NCI-H1694 treated with DMSO at 0.1 percent for 48 hours (cell line): Measurements from ENCODE around the gene TK2.
A peak's percentile ranks its signal among the peaks of the same experiment; 100 is the strongest.
"Not testable (repeated sequence)": the region's sequence is repeated elsewhere in the genome, so short reads cannot be mapped to it uniquely, and the experiment has no call there.

ENCODE experiments used
- DNase-seq: peaks from one replicate; lab custom pipeline; 2025; lab: John Stamatoyannopoulos, UW

The TK2 gene

DNA sequence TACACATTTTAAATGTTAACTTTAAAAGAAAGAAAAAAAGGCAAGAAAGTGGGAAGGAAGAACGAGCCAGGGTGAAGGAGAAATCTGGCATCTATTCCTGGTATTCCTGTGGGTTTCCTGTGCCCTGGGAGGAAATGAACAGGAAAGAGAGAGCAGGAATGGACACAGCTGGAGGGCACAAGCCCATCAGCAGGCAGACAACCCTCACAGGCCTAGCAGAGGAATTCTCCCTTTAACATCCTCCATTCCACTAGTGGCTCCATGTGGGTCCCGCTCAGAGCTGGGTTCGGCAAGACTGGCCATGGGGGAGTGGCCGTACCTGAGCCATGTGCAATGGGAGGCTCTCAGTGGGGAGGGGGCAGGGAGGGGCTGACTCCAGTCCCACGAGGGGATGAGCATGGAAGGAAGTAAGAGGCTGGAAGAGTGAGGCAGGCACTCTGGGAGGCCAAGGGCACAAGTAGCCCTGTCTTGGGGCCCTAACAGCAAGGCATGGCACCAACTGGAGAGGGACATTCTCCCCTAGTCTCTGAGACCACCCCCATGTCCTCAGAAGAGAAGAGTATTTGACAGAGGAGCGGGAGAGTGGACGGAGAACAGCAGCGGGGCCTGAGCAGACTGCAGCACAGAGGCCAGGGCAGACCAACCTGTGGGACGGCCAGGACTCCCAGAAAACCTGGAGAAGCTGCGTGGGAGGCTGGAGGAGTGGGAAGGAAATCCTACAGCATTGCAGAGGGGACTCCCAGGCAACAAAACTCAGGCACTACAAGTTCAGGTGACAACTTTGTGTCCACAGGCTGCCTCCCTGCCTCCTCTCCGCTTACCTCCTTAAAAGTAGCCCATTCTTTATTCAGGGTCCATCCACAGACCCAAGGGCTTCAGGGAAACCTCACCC lies 30.2 kb downstream of the TK2 start:
- DNase-seq = no peak

DNA sequence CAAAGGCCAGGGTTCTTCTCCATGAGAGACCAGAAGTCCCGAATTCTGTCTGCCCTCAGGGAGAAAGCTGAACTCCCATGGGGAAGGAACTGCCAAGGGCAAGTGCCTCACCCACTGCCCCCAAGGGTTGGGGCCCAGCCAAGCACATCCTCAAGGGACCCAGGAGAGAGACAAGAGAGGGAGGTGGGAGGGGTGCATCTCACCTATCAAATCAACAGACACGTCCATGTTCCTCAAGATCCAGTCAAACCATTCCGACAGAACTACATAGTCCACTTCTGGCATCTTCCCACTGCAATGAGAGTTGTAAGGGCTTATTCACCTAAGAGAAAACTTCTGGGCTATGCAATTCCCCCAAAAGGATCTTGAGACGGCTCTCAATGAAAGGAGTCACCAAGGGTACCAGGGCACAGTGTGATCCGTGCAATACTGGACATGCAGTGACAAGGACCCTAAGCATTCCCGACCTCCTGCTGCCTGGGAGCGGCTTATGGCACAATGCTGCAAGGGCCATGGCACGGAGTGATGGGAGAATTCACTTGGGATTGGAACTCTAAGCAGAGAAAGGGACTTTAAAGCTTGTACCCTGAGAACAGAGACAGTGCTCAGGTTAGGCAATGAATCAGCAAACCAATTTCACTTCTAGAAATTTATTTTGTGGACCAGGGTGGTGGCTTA lies 32.2 kb downstream of the TK2 start:
- DNase-seq = no peak

- peak; percentile 2 for DNase-seq
Measured at GRCh38 chr16:66516808-66517585, 32.9 kb downstream of the TK2 start.

GRCh38 chr16:66516509-66516807 lies 33.5 kb downstream of the TK2 start:
- no peak for DNase-seq

DNA sequence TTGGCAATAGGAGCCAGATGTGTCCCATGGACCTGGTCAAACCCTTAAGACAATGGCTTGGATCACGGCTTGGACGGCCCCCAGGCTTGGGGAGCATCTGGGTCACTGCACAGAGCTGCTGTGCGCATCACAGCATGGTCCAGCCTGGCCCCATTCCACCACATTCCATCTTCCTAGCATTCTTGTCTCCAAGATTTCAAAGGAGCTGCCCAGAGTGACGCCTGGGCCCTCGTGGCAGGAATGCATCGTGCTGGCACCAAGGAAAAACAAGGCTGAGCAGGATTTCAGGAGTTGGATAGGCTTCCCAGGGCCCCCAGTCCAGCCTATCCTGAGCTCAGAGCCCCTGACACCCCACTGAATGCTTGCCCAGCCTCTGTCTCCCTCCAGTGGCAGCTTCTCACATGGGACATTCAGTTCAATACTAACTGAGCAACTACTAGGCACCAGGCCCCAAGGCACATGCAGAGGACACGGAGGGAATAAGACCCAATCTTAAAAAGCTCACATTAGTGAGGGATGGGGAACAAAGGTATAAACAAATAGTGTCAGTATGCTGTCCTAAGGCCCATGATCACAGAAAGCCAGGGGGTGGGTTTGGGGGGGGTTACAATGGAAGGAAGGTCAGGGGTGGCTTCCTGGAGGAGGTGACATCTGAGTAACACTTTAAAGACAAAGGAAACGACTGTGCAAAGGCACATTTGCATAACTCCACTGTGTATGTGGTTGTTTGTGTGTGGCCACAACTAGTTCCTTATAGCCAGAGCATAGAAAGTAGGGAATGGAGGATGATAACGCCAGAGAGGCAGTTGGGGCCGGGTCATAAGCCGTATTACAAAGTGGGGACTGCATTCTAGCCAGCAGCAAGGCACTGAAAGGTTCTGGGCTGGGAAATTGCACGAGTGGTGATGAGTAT lies 34.1 kb downstream of the TK2 start:
- DNase-seq = no peak

- DNase-seq = not testable (repeated sequence)
Measured at GRCh38 chr16:66514980-66515595, 34.8 kb downstream of the TK2 start.

DNA sequence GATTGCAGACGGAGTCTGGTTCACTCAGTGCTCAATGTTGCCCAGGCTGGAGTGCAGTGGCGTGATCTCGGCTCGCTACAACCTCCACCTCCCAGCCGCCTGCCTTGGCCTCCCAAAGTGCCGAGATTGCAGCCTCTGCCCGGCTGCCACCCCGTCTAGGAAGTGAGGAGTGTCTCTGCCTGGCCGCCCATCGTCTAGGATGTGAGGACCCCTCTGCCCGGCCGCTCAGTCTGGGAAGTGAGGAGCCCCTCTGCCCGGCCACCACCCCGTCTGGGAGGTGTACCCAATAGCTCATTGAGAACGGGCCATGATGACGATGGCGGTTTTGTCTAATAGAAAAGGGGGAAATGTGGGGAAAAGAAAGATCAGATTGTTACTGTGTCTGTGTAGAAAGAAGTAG lies 35.5 kb downstream of the TK2 start:
- DNase-seq = not testable (repeated sequence)

DNA sequence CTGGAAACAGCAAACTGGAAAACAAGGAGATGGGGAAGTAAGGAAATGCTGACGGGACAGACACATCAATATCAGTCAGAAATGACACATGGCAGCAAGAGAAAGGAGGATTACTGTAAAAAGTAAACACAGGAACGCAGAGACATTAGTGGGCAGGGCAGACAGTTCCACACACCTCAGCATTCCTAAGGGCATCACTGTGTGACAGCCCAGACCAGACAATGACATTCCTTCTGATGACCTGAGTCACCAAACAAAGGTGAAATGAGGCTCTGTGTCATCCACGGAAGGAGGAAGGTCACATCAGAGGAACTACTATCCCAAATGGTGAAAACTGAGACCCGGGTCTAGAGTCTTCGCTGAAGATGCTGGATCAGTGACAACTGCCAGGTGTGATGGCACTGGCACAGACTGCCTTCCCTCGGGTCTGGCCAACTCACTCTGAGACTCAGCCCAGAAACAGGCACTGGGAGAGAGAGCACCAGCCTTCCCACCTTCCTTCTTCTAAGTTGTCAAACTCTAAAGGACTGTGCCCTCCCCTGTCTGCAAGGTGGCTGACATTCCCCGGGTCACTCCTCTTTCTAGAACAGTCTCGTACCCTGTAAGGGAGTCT lies 36.7 kb downstream of the TK2 start:
- DNase-seq = no peak

GRCh38 chr16:66512272-66513110 lies 37.4 kb downstream of the TK2 start:
- DNase-seq = no peak

- peak; percentile 44 for DNase-seq
Measured at GRCh38 chr16:66511602-66512271, 38.2 kb downstream of the TK2 start.

DNA sequence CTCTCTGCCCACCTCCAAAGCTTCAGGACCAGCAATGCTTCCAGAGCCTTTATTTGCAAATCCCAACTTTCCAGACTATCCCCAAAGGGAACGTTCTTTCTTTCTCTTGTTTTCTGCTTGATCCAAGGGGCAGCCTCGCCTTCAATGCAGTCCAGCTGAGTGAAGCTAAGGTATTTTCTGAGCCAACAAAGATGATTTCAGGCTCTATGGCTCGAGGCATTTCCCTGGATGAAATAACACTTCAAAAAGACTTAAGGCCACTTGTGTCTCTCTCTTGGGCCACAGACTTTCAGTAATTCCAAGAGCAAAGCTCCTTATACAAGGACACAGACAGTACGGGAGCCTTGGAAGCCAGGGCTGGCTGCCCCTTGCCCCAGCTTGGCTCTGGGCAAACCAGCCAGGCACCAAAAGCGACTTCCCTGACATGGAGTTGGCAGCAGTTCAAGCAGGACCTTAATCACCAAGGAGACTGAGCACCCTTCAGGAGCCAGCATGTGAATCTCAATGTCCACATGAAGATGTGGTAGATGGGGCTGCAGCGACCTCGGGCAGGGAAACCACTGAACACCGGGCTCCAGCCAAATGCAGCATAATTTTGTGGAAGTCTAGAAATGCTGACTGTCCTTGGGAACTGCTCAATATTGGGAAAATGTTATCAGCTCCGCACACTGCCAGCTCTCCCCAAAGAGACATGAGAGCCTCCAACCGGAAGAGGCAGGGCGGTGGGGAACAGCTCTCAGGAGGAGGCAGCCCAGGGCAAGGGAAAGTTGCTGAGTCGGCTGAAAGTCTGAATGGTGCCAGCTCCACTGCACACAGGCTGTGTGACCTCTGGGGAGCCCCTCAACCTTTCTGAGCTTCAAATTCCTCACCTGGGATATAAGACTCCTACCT lies 39.0 kb downstream of the TK2 start:
- no peak for DNase-seq

- no peak for DNase-seq
Measured at GRCh38 chr16:66510298-66510697, 39.6 kb downstream of the TK2 start.

DNA sequence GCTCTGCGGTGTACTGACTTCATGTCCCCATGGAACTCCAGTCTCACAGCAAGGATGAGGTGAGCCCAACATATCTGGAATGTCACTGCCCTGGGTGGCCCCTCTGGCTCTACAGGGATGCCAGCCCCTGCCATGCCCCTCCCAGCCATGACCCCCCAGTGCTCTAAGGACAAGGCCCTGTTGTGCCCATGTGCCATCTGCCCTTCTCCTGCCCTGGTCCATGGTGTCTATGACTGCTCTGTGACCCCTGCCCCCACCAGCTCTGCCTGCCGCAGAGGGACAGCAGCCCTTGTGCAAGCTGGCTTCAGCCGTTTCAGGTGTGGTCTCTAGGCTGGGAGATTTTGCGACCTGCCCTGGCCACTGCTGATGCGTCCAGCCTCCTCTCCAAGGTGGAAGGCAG lies 40.3 kb downstream of the TK2 start:
- DNase-seq = no peak

GRCh38 chr16:66508914-66509496 lies 40.9 kb downstream of the TK2 start:
- DNase-seq = no peak

DNA sequence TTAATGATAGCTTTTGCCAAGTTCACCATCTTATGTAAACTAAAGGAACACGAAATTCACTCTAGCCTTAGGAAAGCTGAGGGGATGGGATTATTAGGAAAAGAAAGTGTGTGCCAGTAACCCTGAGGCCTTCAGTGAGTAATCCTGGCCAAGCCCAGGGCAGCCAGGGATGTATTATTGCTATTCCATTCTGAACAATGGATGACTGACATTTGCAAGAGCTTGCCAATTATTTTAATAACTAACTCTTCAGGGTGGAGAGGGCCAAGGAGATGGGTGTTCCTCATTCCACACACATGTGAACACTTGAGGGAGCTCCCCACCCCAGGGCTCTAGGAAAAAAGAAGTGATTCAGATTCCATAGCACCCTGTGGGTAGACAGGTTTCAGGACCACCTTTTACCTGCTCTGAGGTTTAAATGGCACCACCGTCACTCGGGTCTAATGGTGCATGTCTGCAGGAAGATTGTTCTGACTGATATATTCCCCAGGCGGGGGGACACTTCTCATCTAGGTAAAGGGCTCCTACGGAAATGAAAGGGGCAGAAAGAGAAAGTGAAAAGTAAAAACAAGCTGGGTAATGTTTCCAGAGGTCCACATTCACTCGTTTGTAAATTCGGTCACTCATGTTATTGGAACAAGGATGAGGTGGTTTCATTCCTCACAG lies 41.5 kb downstream of the TK2 start:
- no peak for DNase-seq

GRCh38 chr16:66507731-66508239 lies 42.1 kb downstream of the TK2 start:
- DNase-seq = no peak

GRCh38 chr16:66503612-66504011 lies 46.3 kb downstream of the TK2 start:
- DNase-seq = no peak
